Measurements from ENCODE around the gene C3orf22.

Gene C3orf22

GRCh38 chr3:126556637-126557414 lies 1.9 kb downstream of the C3orf22 start:
- no peak for TF ChIP-seq CTCF (IDR thresholded peaks at IDR 0.05; ENCODE audit: insufficient read depth, missing control alignments)
- FAIRE-seq (no peak), DNase-seq (ENCODE audit: insufficient read length, low spot score) (no peak)

GRCh38 chr3:126555795-126556636 lies 2.7 kb downstream of the C3orf22 start:
- no peak for FAIRE-seq
- DNase-seq (ENCODE audit: insufficient read length, low spot score), result no peak
- TF ChIP-seq CTCF (IDR thresholded peaks at IDR 0.05; ENCODE audit: insufficient read depth, missing control alignments), result no peak

DNA sequence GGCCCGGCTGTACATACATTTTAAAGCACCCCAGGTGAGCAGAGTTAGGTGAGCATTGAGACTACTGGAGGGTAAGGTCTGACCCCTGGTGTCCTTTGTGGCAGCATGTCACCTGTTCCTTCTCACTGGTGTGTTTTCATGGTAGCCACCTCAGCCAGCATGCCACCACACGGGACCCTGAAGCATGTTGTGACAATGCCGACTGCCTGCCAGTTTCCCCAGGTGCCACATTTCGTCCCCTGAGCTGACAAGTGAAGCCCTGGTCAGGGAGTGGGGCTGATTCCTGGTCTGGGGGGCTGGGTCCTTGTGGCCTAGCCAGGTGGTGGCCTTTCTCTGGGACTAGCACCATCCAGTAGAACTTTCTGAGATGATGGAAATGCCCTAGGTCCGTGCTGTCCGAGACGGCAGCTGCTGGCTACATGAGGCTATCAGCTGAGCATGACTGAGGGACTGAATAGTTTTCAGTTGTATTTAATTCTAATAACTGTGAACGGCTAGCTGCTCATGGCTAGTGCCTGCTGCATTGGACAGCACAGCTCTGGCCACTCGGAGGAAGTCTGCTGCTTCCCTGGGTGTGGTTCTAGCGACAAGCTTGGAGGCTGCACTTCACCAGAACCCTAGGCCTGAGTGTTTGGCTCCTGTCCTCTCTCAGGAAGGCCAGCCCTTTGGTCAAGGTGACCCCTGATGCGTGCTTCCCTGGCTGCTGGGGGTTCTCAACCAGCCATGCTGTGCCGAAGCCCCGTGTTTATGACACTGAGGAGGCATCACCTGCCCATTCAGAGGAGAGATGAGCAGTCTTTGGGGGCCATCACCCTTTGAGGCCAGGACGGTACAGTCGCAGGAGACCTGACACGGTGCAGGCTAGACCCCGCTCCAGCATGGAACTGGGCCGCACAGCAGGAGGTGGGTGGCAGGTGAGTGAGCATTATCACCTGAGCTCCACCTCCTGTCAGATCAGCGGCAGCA lies 3.9 kb downstream of the C3orf22 start:
- no peak for DNase-seq (ENCODE audit: insufficient read length, low spot score)
- no peak for FAIRE-seq

GRCh38 chr3:126553284-126554084 lies 5.2 kb downstream of the C3orf22 start:
- FAIRE-seq, result no peak
- TF ChIP-seq CTCF (IDR thresholded peaks at IDR 0.05; ENCODE audit: insufficient read depth, missing control alignments), result no peak
- DNase-seq (ENCODE audit: insufficient read length, low spot score), result no peak

More for the DNA sequence above, 3.9 kb downstream of the C3orf22 start:
- no peak for TF ChIP-seq CTCF (IDR thresholded peaks at IDR 0.05; ENCODE audit: insufficient read depth, missing control alignments)

DNA sequence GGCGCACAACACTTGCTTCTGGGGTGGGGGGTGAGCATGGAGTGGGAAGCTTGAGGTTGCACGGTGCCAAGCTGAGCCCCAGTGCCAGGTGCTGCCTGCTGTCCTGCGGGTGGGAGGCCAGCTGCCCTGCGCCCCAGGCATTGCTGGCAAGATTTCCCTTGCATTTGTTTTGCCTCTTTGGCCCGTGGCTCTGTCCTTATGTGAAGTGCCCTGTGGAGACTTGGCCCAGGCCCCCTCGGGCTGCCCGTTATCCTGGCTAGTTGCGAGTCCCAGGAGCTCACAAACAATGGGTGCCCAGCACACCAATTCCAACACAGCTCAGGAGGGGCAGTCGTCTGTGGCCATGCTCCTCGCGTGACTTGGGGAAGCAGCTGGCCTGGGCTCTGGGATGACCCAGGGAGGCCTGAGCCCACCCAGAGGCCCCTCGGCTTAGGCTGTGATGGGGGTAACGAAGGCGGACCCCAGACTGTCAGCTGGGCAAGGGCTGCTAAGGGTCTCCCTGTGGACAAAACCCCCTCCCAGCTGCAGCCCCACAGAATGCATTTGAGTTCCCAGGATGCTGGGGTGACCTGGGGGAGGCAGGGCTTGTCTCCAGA lies 5.9 kb downstream of the C3orf22 start:
- FAIRE-seq (no peak), DNase-seq (ENCODE audit: insufficient read length, low spot score) (no peak)
- no peak for TF ChIP-seq CTCF (IDR thresholded peaks at IDR 0.05; ENCODE audit: insufficient read depth, missing control alignments)
